ENCODE results near the gene TSPAN13.

DNA sequence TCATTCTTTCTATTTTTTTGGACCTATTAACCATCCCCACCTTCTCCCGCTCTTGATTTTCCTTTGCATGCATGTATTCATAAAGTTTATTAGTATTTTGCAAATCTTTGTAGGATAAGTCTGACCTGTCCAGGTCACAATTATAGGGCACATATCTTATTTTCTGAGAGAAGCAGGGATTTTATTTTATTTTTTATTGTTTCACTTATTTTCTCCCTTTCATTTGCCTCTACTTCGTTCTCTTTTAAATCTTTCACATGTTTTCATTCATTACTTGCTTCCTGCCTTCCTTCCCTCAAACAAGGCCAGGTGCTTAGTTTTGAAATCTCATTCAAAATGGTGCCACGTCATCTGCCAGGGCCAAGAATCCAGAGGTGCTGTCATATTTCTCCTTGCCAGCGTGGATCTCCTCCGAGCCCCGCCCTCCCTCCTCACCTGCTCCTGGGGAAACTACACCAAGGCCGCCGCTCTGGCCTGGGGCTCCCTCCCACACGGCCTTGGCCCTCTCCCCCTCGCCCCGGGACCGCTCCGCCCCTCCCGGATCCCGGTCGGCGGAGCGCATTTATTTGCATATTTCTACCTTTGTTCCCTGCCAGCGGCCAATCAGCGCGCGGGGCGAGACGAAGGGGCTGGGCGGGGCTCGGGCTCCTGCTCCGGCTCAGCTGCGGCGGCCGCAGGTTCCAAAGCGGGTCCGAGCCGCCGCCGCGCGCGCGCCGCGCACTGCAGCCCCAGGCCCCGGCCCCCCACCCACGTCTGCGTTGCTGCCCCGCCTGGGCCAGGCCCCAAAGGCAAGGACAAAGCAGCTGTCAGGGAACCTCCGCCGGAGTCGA lies at the start of gene TSPAN13:
- TF ChIP-seq, protein P1, sequence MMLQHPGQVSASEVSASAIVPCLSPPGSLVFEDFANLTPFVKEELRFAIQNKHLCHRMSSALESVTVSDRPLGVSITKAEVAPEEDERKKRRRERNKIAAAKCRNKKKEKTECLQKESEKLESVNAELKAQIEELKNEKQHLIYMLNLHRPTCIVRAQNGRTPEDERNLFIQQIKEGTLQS (CRISPR knock-in tag; conservative IDR thresholded peaks at IDR 0.05), result no peak
- TF ChIP-seq, protein P2, sequence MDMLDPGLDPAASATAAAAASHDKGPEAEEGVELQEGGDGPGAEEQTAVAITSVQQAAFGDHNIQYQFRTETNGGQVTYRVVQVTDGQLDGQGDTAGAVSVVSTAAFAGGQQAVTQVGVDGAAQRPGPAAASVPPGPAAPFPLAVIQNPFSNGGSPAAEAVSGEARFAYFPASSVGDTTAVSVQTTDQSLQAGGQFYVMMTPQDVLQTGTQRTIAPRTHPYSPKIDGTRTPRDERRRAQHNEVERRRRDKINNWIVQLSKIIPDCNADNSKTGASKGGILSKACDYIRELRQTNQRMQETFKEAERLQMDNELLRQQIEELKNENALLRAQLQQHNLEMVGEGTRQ (CRISPR knock-in tag; IDR thresholded peaks at IDR 0.05), result no peak
- TF ChIP-seq, protein P3, sequence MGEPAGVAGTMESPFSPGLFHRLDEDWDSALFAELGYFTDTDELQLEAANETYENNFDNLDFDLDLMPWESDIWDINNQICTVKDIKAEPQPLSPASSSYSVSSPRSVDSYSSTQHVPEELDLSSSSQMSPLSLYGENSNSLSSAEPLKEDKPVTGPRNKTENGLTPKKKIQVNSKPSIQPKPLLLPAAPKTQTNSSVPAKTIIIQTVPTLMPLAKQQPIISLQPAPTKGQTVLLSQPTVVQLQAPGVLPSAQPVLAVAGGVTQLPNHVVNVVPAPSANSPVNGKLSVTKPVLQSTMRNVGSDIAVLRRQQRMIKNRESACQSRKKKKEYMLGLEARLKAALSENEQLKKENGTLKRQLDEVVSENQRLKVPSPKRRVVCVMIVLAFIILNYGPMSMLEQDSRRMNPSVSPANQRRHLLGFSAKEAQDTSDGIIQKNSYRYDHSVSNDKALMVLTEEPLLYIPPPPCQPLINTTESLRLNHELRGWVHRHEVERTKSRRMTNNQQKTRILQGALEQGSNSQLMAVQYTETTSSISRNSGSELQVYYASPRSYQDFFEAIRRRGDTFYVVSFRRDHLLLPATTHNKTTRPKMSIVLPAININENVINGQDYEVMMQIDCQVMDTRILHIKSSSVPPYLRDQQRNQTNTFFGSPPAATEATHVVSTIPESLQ (CRISPR knock-in tag; IDR thresholded peaks at IDR 0.05), result no peak
- TF ChIP-seq, protein P4, sequence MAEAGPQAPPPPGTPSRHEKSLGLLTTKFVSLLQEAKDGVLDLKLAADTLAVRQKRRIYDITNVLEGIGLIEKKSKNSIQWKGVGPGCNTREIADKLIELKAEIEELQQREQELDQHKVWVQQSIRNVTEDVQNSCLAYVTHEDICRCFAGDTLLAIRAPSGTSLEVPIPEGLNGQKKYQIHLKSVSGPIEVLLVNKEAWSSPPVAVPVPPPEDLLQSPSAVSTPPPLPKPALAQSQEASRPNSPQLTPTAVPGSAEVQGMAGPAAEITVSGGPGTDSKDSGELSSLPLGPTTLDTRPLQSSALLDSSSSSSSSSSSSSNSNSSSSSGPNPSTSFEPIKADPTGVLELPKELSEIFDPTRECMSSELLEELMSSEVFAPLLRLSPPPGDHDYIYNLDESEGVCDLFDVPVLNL (CRISPR knock-in tag; IDR thresholded peaks at IDR 0.05; ENCODE audit: borderline replicate concordance, low read depth), result no peak
- TF ChIP-seq, protein P5, sequence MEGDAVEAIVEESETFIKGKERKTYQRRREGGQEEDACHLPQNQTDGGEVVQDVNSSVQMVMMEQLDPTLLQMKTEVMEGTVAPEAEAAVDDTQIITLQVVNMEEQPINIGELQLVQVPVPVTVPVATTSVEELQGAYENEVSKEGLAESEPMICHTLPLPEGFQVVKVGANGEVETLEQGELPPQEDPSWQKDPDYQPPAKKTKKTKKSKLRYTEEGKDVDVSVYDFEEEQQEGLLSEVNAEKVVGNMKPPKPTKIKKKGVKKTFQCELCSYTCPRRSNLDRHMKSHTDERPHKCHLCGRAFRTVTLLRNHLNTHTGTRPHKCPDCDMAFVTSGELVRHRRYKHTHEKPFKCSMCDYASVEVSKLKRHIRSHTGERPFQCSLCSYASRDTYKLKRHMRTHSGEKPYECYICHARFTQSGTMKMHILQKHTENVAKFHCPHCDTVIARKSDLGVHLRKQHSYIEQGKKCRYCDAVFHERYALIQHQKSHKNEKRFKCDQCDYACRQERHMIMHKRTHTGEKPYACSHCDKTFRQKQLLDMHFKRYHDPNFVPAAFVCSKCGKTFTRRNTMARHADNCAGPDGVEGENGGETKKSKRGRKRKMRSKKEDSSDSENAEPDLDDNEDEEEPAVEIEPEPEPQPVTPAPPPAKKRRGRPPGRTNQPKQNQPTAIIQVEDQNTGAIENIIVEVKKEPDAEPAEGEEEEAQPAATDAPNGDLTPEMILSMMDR (IDR thresholded peaks at IDR 0.05), result no peak
- no peak for TF ChIP-seq ESRRA (CRISPR knock-in tag; IDR thresholded peaks at IDR 0.05; ENCODE audit: borderline replicate concordance)
- TF ChIP-seq, protein P6, sequence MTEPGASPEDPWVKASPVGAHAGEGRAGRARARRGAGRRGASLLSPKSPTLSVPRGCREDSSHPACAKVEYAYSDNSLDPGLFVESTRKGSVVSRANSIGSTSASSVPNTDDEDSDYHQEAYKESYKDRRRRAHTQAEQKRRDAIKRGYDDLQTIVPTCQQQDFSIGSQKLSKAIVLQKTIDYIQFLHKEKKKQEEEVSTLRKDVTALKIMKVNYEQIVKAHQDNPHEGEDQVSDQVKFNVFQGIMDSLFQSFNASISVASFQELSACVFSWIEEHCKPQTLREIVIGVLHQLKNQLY (CRISPR knock-in tag; IDR thresholded peaks at IDR 0.05), result no peak
- TF ChIP-seq JUN (CRISPR knock-in tag; IDR thresholded peaks at IDR 0.05), result no peak
- no peak for TF ChIP-seq TEAD4 (CRISPR knock-in tag; IDR thresholded peaks at IDR 0.05)
- TF ChIP-seq, protein P7, sequence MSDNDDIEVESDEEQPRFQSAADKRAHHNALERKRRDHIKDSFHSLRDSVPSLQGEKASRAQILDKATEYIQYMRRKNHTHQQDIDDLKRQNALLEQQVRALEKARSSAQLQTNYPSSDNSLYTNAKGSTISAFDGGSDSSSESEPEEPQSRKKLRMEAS (CRISPR knock-in tag; IDR thresholded peaks at IDR 0.05), result no peak

All from WTC11 (cell line).